ENCODE measurements around the gene PSORS1C2.
"Not testable (repeated sequence)": the region's sequence is repeated elsewhere in the genome, so short reads cannot be mapped to it uniquely, and the experiment has no call there.

PSORS1C2 gene

DNA sequence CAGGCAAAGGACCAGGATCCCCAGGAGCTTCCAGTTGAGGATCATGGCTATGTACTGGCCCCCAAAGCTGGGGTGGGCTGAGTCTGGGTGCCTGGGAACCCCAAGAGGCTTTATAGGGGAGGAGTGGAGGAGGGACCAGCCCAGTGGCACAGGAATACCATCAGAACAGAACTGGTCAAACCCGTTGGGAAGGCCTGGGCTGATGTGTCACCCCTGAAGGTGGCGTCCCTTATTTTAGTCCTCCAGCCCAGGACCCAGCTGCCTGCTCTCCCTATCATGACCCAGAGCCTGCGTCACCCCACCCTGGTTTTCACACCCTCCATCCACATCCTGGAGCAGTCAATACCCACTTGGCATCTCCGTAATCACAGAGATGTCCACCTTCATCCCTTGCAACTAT, at the start of gene PSORS1C2:
Gene PSORS1C2, minus strand, starts transcription at position 85 of the 400 bp plus-strand sequence. Its CDS starts 40 bp downstream, at position 45.
- DNase-seq (ENCODE audit: low spot score), result no peak

DNA sequence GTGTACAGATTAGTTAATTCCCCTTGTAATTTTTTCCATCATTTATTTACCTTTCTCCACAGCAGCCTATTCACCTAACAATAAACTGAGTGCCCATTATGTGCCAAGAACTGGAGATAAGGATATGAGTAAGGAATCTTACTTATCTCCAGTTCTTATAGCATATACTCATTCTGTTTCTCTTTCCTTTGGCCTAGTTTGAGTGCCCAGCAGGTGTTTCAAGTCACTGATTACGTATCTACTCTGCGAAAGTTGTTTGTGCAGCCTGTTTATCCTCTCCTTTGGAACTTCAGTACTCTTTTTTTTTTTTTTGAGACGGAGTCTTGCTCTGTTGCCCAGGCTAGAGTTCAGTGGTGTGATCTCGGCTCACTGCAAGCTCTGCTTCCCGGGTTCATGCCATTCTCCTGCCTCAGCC, 48.9 kb upstream of the PSORS1C2 start:
- DNase-seq (ENCODE audit: low spot score), result no peak

- DNase-seq (ENCODE audit: low spot score), result no peak
Observed at GRCh38 chr6:31186052-31186734, 47.3 kb upstream of the PSORS1C2 start.

DNA sequence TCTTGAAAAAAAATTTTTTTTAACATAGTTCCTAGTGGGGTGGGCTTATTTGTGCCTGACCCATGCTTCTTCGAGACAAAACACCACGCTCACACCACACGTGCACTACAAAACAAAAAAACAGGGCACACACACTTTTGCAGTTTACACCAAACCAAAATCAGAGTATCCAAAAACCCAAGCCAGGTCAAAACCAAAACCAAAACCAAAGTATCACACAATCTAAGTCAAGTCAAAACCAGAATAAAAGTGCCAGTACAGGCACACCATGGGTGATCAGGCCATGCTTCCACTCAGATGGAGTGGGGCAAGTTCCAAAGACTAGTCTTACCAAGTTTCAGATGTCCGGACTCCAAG, 46.8 kb upstream of the PSORS1C2 start:
- DNase-seq (ENCODE audit: low spot score), result not testable (repeated sequence)

GRCh38 chr6:31183859-31184258, 45.0 kb upstream of the PSORS1C2 start:
- DNase-seq (ENCODE audit: low spot score), result not testable (repeated sequence)

DNA sequence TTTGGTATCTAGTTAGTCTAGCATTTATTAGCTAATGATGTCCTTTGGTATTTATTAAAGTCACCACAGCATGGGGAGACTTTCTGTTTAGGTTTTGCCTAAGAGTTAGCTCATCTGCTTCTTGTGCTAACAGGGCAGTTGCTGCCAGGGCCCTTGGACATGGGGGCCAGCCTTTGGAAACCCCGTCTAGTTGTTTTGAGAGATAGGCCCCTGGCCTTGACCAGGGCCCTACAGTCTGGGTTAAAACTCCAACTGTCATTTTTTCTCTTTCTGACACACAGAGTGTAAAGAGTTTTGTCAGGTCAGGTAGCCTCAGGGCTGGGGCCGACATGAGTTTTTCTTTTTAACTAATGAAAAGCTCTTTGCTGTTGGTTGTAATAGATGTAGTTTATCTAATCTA, 44.4 kb upstream of the PSORS1C2 start:
- not testable (repeated sequence) for DNase-seq (ENCODE audit: low spot score)

GRCh38 chr6:31180500-31180899, 41.6 kb upstream of the PSORS1C2 start:
- peak; percentile 46 for DNase-seq (ENCODE audit: low spot score)

GRCh38 chr6:31179896-31180295, 41.0 kb upstream of the PSORS1C2 start:
- DNase-seq (ENCODE audit: low spot score), result no peak

- DNase-seq (ENCODE audit: low spot score), result no peak
Observed at GRCh38 chr6:31179042-31179386, 40.1 kb upstream of the PSORS1C2 start.

GRCh38 chr6:31178143-31179041, 39.5 kb upstream of the PSORS1C2 start:
- no peak for DNase-seq (ENCODE audit: low spot score)

GRCh38 chr6:31175971-31176370, 37.1 kb upstream of the PSORS1C2 start:
- no peak for DNase-seq (ENCODE audit: low spot score)

DNA sequence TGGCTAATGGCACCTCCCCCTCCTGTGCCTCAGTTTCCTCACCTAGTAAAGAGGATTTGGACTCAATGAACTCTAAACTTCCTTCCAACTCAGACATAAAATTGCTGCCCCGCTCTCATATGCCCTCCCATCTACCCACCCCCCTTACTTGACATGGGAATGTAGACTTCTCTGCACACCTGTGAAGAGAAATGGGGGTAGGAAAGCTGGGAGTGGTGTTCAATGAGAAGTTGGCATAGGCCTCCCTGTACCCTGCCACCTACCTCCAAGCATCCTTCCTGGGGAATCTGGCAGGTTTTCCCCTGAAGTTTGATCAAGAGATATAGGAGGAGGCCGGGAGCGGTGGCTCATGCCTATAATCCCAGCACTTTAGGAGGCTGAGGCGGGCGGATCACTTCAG, 35.5 kb upstream of the PSORS1C2 start:
- DNase-seq (ENCODE audit: low spot score), result no peak

DNA sequence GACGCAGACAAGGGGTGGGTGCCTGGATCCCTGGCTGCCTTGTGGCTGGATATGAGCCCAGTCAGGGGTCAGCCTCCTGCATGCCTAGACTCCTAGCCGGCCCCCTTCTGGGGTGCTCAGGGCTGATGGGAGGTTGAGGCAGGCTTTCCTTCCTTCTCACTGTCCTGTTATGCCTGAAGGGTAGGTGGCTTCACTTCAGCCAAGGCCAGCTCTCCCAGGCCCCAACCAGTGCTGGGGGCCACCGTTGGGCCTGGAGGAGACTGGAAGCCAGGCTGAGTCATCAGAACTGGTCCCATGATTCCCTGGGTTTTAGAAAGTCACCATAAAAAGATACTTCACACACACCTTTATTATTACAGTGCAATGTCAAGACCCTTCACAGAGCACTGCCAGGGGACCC, 34.5 kb upstream of the PSORS1C2 start:
- DNase-seq (ENCODE audit: low spot score), result no peak

GRCh38 chr6:31172973-31173384, 34.1 kb upstream of the PSORS1C2 start:
- no peak for DNase-seq (ENCODE audit: low spot score)

DNA sequence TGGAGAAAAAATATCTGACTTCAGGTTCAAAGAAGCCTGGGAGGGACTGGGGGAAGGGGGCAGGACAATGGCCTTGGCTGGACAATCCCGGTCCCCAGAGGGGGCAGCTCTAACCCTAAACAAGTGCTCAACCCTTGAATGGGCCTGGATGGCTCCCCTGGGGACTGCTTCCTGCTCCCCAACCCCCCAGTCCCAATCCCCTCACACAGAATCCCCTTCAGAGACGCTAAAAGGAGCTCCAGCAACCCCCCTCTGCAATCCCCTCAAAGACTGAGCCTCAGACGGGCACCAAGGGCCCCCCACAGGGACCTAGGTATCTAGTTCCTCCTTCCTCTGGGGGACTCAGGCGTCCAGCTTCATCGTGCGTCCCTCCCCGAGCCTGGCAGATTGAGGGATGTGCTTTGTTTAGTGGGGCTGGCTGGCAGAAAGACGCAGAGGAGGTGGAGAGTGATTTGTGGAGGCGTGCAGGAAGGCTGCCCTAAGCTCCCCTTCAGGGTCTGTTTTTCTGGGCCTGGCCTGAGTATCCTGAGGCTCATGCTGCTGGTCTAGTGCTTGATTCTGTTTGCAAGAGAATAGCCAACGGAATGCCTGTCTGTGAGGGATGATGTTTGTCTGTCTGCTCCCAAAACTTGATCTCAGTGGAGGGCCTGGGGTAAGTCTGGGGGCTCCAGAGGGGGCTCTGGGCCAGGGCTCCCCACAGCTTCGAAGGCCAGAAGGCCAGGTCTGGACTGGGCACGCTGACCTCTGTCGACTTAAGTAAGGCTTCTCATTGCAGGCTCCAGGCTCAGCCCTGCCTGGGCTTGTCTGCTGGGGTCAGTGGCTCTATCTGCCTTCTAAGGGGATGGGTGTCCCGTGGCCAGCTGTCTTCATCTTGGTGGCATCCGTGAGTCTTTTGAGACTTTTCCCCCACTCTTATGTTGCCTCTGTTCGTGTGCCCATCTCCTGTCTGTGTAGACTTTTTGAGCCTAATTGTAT, 33.4 kb upstream of the PSORS1C2 start:
- no peak for DNase-seq (ENCODE audit: low spot score)

DNA sequence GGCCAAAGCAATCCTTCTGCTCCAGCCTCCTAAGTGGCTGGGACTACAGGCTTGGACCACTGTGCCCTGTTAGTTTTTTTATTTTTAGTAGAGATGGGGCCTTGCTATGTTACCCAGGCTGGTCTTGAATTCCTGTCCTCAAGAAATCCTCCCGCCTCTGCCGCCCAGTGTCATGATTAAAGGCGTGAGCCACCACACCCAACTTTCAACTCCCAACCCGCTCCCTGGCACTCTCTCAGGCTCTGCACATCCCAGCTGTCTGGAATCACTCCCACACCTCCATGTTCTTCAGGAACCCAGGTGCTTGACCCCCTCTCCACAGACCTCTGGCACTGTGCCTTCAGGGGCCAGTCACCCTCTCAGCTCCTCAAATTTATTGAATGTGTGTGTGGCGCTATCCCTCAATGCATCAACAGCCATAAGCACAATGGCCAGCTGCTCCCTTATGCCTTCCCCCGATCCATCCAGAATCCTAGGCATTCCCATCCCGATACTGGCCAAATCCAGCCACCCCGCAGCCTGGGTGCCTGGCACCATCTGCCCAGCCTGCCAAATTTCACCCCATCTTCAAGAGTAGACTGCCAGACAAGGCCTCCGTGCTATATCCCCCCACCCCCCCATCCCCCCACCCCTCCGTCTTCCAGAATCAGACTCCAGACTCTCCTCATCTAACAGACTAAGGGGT, 32.3 kb upstream of the PSORS1C2 start:
- DNase-seq (ENCODE audit: low spot score), result no peak

DNA sequence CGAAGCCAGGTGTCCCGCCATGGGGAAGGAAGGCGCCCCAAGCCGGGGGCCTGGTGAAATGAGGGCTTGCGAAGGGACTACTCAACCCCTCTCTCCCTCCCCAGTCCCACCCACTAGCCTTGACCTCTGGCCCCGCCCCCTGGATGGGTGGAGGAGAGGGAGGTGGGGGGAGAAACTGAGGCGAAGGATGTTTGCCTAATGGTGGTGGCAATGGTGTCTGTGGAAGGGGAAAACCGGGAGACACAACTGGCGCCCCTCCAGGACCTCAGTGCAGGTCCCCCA, 31.7 kb upstream of the PSORS1C2 start, which contains the start of gene POU5F1:
Gene POU5F1, minus strand, starts transcription at position 83 of the 282 bp plus-strand sequence. Its CDS starts 62 bp downstream, at position 21.
- no peak for DNase-seq (ENCODE audit: low spot score)

DNA sequence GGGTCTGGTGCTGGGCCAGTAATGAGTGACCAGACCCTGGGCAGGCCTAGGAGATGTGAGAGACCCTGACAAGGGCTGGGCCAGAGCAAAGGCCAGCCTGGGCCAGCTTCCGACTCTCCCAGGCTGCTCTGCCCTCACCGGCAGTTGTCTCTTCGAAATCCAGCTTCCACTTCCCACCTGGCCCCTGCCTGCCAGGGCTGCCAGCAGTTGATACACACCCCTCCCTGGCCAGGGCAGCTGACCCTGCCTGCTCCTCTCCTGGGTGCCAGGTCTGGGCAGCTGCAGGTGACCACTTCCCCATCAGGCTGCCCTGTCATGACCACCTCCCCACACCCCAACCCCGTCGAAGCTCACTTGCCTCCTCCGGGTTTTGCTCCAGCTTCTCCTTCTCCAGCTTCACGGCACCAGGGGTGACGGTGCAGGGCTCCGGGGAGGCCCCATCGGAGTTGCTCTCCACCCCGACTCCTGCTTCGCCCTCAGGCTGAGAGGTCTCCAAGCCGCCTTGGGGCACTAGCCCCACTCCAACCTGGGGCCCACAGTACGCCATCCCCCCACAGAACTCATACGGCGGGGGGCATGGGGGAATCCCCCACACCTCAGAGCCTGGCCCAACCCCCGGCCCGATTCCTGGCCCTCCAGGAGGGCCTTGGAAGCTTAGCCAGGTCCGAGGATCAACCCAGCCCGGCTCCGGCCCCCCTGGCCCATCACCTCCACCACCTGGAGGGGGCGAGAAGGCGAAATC, 31.2 kb upstream of the PSORS1C2 start:
- not testable (repeated sequence) for DNase-seq (ENCODE audit: low spot score)

- DNase-seq (ENCODE audit: low spot score), result no peak
Observed at GRCh38 chr6:31169123-31169857, 30.4 kb upstream of the PSORS1C2 start.

DNA sequence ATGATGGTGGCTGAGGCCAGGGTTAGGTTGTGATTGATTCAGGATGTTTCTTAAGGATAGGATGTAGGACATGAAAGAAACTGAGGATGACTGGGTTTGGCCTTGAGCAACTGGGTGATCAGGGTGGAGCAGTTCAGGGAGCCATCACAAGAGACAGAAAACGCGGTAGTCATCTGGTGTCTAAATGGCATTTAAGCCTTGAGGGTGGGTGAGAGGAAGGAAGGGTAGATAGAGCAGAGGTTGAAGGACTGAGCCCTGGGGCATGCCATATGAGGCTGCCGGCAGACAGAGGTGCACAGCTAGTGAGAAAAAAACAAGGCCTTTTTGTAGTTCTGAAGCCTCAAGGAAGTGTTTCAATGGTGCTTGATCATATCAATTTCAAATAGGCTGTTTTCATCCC, 29.7 kb upstream of the PSORS1C2 start:
- no peak for DNase-seq (ENCODE audit: low spot score)
